GM18517 (cell line): ENCODE measurements around the gene FGD5.

Experiments
- ATAC-seq: cut with Tn5 transposase; IDR thresholded peaks from one replicate; pipeline ENCODE4 v1.9.1; 2021; ENCODE audit warnings: mild to moderate bottlenecking, moderate library complexity; ENCODE audit not compliant: unreplicated experiment

The FGD5 gene

DNA sequence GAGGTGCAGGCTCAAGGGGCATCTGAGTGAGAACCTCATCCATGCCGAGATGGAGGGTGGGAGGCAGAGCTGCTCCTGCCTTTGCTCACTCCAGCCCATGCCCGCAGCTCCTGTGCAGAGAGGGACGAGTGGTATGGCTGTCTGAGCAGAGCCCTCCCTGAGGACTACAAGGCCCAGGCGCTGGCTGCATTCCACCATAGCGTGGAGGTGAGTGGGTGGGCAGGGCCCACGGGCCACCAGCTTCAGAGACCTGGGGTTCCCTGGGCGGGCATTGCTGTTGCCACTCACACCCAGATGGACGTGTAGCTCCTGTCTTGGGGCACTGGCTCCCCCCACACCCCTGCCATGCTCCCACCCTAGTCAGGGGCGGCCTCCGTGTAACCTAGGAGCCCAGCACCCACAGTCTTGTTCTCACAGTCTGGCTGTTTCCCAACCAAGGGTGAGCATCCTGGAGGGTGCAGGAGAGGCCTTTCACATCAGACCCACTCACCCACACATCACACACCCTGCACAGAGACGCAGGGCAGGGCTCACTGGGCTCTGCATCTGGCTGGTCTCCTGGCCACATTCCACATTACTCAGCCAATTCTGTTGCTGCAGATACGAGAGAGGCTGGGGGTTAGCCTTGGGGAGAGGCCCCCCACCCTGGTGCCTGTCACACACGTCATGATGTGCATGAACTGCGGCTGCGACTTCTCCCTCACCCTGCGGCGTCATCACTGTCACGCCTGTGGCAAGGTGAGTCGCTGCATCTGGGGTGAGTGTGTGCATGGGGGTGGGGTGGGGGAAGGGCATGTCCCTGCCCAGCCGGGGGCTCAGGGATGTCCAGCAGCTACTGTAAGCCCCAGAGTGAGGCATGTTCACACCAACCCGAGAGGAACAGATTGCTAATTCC, 103.3 kb downstream of the FGD5 start:
- no peak for ATAC-seq

DNA sequence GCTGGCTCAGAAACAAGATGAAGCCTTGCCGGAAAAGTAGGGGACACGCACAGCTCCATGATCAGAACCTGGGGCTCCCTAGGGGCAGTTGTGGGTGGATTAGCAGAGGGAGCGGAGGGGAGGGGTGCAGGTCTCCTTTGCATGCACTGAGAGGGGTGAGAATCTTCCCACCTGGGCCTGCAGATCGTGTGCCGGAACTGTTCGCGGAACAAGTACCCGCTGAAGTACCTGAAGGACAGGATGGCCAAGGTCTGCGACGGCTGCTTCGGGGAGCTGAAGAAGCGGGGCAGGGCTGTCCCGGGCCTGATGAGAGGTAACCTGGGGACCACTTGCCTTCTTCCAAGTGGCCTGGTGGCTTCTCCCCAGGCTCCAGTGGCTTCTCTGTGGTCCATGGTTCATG, 104.1 kb downstream of the FGD5 start:
- no peak for ATAC-seq

DNA sequence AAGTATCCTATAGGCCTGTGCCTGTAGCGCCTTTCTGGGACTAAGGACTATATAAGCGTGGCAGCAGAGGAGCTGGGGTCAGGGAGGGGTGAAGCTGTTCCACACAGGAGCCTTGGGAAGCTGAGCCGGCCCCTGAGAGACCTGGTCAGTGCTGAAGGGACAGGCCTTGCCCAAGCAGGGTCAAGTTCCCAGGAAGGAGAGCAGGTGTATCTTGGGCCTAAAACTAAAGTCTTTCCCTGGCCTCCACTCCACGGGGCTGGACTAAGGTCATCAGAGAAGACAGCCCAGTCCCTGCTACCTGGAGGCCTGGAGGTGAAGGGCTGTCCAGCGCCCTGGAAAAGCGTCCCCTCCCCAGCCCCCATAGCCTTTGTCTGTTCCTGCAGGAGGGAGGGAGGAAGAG, 104.7 kb downstream of the FGD5 start:
- ATAC-seq = no peak

DNA sequence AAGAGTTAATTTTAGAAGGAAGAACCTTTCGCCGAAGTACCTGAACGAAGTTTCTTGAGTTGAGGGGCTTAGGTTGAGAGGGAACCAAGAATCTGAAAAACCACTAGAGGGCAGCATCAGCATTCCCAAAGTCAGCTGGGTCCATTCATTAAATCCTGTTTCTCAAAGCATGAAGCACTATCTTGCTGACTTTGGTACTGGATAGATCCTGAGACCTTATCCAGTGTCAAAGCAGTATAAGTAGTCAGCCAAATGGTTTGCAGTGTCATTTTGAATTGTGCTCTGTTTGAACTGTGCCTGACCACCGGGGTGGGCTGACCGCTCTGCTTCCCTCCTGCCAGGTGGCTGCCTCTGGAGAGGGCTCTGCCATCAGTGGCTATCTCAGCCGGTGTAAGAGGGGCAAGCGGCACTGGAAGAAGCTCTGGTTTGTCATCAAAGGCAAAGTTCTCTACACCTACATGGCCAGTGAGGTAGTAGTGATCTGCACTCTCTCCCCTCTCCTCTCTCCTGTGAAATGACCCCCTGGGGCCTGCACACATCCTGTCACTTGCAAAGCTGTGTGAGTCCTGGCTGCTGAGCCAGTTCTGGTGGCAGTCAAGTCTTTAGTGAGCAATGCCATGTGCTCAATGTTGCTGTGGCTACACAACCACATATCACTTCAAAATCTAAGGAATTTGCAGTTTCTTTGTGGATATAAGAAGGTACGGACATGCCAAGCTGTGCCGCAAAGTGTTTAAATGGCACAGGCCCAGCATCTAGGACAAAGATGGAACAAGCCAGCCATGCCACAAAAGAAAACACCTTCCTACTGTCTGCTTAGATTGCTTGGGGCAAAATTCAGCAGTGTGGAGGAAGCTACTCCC, 107.2 kb downstream of the FGD5 start:
- no peak for ATAC-seq

DNA sequence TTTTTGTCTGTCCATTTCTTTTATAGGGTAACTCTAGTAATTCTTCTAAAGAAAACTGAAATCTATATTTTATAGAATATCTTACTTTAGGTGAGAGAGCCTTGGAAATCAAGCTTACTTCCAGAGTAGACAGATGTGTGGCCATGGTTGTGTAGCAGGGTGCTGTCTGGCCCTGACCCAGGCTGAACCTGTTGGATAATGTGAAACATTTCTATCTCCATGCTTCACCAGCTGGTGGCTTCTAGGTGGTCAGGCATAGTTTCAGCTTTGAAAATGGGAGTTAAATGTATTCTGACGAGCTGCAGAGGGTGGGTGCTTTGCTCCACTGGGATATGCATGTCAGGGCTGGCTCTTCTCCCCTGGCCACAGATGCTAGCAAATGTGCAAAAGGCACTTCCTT, 107.8 kb downstream of the FGD5 start:
- no peak for ATAC-seq

DNA sequence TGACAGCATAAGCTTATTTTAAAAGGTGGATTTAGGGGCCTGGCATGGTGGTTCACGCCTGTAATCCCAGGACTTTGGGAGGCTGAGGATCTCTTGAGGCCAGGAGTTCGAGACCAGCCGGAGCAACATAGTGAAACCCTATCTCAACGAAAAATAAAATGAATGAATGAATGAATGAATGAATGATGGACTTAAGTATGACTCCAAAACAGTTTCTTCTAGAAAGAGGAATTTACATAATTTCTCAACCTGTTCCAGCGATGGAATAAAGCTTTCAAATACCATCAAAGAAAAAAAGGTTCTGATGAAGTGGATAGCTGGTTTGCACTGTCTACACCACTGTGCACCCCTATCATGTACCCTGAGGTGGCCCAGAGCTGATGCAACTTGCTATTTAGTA, 108.5 kb downstream of the FGD5 start:
- ATAC-seq = no peak

DNA sequence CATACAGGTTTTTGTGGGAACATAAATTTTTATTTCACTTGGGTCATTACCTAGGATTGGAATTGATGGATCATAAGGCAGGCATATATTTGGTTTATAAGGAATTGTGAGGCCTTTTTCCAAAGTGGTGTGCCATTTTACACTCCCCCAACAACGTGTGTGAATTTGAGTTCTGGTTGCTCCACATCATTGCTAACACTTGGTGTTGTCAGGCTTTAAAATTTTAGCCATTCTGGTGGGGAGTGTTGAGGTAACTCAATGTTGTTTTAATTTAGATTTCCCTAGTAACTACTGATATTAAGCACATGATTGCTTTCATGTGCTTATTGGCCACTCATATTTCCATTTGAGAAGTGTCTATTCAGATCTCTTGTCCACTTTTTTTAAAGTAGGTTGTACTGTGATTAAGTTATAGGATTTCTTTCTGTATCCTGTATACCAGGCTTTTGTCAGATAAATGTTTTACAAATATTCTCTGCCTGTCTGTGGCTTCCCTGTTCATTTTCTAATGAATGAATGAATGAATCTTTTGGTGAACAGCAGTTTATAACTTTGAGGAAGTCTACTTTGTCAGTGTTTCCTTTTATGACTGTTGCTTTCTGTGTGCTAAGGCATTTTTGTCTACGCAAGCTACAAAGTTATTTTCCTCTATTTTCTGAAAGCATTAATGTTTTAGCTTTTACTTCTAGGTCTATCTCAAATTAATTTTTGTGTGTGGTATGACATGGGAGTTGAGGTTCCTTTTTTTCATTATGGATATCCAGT, 110.7 kb downstream of the FGD5 start:
- no peak for ATAC-seq

DNA sequence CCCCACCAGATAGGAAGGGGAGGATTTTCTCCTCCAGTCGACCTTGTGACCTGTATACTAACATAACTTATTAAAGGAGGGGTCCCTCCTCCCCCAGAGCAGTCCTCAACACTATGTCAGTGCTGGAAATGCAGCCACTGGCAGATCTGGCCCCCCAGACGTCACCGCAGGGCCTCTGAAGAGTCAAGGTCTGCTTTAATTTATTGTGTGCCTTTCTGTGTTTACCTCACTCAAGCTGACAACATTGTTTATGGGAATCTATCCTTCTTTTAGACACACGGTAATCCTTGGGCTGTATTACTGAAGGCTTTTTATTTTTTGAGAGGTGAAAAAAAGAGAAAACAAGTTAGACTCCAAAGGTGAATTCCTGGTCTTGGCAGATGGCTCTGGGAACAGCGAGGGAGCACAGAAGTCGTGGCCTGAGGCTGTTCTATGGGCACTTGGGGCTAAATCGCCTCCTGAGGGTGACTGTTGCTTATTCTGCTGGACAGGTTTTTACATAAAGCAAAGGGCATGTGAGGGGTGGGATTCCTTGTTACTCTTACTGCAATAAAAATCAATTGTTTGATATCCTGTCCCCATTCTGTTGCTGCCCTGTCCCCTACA, 115.2 kb downstream of the FGD5 start:
- no peak for ATAC-seq

DNA sequence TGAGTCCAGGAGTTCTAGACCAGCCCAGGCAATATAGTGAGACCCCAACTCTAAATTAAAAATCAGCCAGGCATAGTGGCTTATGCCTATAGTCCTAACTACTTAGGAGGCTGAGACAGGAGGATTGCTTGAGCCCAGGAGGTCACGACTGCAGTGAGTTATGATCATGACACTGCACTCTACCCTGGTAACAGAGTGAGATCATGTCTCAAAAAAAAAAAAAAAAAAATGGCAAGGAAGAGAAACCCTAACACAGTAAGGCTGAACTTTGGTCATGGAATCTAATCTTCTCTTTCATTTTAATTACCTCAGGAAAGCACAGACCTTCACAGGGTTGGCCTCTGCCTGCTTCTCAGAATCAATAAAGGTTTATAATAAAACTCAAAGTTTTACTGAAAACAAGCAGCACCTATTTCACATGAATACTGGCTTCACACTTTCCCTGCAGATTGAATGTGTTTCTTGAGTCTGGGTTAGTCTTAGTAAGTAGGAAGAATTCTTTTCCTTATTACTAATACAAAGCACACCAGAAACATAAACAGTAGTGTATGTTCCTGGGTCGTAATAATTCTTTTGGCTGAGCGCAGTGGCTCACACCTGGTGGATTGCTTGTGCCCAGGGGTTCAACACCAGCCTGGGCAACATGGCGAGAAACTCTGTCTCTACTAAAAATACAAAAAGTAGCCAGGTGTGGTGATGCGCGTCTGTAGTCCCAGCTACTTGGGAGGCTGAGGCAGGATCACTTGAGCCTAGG, 117.0 kb downstream of the FGD5 start:
- ATAC-seq = no peak

DNA sequence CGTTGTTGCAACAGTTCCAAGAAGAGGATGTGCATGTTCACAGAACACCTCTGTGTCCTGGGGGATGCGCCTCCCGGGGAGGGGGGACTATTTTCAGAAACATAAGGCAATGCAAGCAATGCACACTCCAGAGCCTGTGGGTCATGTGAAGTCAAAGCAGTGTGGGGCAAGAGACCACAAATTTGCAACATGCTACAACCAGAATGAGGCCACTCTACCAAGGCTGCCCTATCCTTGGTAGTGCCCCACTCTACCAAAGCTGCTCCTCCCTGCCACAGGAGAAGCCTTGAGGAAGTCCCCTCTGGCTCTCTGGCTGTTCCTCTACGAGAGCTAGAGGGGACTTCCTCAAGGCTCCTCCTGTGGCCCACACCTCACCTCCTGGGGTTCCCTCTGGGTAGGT, 120.2 kb downstream of the FGD5 start:
- no peak for ATAC-seq

DNA sequence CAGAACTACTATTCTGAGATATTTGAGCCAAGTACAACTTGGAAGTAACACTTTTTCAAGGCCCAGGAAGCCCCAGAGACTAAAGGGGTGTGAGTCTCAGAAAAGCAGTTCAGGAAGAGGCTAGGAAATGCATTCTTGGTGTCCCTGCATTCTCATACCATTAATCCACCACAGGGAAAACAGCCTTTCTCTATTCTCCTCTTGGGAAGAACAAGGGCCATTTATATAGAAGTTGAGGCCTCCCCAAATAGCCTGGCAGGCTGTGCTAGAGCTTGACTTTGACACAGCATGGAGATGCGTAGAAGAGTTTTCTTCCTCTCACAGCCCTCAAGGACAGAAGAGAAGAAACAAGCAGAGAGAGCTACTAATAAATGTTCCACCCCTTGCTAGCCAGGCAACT, 123.1 kb downstream of the FGD5 start:
- no peak for ATAC-seq

DNA sequence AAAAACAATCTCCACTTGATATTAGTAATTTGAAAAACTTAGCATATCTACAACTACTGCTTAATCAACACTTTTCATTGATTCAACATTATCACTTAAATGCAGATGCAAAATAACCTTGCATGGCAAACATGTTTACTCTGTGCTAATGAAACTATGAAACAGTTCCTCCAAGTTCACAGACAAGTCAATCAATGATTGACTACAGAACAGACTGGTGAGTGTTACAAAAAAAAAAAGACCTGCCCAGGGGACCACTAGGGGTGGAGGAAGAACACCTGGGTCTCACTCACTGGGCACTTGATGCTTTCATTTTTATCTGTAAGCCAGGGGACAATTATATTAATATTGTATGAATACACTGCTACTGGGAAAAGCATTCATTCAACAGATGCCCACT, 124.3 kb downstream of the FGD5 start:
- ATAC-seq = no peak

DNA sequence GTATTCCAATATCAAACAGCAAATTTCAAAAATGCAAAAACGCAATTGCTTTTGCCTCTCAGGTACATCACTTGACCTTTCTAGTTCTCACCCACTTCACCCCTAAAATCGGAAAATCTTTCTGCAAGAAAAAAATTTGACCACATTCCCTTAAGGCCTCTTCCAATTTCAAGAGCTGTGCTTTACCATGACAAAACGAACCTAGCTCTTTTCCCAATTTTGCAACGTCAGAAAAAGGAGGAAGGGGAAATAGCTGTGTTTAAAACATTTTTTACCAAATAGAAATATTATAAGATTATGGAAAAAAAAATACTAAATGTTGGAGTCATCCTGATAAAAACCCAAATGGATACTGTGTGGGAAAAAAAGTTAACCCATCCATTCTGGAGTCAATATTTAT, 127.5 kb downstream of the FGD5 start:
- ATAC-seq = no peak

DNA sequence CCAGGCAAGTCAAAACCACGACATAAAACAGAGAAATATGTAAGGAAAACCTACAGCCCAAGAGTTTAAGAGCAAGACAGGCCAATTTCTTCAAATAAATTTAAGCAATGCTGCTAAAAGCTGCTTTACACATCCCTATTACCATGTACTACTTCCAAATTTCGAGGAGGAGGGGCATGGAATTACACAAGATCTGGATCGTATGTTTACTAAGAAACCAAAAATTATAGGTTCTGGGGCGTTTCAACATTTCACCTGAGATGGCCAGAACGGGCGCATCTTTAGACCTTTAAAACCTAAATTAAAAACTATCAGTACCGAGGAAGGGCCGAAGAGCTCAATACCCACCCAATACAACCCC, 128.0 kb downstream of the FGD5 start:
- no peak for ATAC-seq

DNA sequence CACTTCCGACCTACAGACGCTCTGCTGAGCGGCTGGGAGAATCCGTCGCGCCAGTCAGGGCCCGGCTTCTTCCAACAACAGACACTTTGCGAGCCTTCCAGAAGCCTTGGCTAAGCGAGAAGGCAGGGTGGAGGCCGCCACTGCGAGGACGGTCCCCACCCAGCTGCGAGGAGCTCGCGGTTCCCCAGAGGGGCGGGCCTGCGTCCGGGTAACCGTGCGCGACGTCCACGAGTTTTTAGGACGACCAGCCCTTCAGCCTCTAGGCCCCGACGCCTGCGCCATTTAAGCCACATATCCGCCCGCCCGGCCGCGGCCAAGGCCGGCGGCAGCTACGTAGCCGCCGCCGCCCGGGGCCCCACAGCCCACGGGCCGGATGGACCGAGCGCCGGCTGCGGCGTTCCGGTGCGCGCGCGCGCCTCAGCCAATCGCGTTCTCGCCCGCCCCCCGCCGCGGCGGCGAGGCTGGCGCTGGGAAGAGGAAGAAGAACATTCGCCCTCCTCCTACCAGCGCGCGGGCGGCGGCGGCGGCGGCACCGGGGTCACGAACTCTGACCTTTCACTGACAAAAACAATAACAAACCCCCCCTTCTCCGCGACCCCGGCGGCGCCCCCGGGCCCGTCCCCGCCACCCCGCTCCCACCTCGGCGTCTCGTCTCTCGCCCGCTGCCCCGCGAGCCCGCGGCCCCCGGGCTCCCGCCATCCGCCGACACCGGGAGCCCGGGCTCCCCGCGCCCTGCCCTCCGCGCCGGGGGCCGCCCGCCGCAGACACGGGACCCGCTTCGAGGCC, 128.5 kb downstream of the FGD5 start, which contains the start of gene NR2C2:
Gene NR2C2 (plus strand): TSS at position 484 of the 786 bp plus-strand sequence. CDS start 56,332 bp downstream, outside the sequence.
- ATAC-seq = peak; percentile 54

DNA sequence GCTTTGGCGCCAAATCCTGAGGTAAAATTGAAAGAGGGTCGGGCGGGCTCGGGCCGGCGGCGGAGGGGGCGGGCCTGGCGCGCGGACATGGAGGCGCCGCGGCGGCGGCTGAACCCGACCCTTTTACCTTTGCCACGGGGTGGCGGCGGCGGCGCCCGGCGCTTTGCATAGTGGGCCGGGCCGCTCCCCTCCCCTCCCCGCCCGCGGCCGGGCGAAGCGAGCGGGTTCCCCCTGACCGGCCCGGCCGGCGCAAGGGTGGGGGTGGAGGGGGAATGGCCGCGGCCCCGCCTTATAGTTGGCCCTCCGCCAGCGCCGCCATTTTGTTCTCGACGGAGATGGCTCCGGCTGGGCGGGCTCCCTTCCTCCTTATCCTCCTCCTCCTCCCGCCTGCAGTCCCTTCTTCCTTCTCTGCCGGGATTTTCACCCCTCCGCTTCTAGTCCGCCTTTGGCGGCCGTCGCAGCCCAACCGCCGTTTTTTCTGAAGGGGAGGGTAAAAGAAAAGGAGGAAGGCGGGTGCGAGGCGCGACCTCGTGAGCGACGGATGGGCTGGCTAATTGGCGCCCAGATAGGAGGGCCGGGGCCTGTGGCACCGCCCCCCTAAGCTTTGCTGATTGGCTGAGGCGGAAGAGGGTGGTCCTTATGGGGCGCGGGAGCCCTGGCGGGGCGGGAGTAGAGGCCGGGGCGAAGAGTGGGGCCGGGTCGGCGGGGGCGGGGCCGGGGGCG, 129.3 kb downstream of the FGD5 start:
- ATAC-seq = peak; percentile 84

DNA sequence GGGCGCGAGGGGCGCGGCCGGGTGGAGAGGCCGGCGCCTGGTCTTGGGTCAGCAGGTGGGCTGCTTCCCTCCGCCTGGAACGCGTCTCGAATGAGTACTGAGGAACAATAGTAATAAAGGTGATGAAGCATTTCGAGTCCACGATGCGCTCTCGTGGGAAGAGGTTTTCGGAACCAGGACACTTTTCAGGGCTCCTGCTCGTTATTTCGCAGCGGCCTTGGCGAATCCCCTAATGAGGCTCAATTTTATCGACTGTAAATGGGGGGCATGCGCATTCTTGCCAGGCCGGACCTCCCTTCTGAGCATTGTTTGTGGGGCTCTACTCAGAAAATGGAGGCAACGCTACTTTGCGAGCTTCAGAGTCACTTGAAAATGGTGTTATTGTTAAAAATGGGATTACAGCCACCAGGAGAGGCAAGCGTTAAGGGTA, 129.9 kb downstream of the FGD5 start:
- ATAC-seq = no peak

DNA sequence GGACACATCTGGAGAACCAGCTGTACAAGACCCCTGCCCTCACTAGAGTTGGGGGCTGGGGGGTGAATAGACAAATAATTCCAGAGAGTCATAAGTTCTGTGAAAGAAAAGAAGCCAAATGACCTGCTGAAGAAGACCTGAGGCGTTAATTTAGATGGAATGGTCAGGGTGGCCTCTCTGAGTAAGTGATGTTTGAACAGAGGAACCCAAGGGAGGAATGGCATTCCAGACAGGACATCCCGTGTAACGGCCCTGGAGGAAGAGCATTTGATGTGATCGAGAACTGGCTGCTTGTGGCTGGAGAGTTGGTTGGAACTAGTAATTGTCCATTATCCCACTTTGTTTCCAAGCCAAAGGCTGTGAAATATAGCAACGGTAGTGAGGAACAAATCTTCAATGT, 130.4 kb downstream of the FGD5 start:
- no peak for ATAC-seq

DNA sequence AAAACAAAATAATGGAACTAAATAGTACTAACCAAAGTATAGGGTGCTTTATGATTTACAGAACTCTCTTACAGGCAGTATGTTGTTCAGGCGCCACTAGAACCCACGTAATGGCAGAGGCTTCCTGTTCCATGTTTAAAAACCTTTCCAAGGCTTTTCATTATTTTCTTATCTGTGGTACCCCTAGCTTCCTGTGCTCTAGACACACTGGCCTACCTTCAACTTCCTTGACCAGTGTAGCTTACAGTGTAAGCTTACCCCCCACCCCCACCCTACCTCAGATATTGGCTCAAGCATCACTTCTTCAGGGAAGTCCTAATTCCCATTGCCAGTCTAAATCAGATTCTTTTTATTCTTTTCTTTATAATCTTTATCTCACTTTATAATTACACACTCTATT, 131.5 kb downstream of the FGD5 start:
- no peak for ATAC-seq
